GM19463 (cell line): Measurements from ENCODE around the gene DCAF6.
A peak's percentile ranks its signal among the peaks of the same experiment; 100 is the strongest.
"Not testable (repeated sequence)": the region's sequence is repeated elsewhere in the genome, so short reads cannot be mapped to it uniquely, and the experiment has no call there.

Source experiments
- ATAC-seq: cut with Tn5 transposase; IDR thresholded peaks from one replicate; pipeline ENCODE4 v1.9.1; 2021; ENCODE audit warnings: mild to moderate bottlenecking, moderate library complexity; ENCODE audit not compliant: unreplicated experiment

Gene DCAF6, protein sequence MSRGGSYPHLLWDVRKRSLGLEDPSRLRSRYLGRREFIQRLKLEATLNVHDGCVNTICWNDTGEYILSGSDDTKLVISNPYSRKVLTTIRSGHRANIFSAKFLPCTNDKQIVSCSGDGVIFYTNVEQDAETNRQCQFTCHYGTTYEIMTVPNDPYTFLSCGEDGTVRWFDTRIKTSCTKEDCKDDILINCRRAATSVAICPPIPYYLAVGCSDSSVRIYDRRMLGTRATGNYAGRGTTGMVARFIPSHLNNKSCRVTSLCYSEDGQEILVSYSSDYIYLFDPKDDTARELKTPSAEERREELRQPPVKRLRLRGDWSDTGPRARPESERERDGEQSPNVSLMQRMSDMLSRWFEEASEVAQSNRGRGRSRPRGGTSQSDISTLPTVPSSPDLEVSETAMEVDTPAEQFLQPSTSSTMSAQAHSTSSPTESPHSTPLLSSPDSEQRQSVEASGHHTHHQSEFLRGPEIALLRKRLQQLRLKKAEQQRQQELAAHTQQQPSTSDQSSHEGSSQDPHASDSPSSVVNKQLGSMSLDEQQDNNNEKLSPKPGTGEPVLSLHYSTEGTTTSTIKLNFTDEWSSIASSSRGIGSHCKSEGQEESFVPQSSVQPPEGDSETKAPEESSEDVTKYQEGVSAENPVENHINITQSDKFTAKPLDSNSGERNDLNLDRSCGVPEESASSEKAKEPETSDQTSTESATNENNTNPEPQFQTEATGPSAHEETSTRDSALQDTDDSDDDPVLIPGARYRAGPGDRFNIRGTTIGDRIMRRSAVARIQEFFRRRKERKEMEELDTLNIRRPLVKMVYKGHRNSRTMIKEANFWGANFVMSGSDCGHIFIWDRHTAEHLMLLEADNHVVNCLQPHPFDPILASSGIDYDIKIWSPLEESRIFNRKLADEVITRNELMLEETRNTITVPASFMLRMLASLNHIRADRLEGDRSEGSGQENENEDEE

DNA sequence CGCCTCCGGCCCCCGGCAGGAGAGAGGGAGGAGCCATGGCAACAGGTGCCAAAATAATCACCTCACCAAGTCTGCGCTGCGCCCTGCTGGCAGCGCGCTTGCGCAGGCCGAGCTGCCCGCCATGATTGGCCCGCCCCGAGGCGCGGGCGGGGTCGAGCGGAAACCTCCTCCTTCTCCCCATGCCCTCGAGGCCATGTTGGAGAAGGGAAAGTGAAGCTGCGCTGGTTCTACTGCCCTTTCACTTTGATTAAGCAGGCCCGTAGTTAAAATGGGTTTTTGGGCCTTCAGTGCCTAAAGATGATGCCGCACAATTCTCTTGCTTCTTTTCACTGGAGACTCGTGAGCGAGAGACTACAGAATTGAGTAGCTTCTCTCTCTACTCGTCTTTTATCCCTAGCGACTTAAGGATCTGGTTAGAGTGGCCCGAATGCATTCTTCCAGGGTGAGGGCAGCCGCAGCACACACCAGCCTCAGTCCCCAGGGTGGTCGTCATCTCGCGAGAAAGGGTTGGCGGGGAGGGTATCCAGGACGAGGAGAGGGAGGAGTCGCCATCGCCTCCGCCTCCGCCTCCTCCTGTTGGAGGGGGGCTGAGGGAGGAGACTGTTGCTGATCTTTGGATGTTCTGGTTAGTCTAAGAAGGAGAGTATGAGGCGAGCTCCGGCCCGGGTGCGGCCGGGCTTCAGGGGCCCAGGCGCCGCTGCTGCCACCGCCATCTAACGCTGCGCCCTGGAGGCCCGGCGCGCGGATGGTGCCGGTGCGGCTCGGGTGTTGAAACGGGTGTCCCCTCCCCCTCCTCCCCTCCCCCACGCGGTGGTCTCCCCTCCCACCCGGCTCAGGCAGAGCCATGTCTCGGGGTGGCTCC is at the start of gene DCAF6:
TSS of gene DCAF6 (plus strand) at position 616 of the 862 bp plus-strand sequence. CDS start at position 845, 229 bp downstream.
- ATAC-seq: peak; percentile 71

DNA sequence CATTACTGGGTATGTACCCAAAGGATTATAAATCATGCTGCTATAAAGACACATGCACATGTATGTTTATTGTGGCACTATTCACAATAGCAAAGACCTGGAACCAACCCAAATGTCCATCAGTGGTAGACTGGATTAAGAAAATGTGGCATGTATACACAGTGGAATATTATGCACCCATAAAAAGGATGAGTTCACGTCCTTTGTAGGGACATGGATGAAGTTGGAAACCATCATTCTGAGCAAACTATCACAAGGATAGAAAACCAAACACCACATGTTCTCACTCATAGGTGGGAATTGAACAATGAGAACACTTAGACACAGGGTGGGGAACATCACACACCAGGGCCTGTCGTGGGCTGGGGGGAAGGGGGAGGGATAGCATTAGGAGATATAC is 49.3 kb upstream of the DCAF6 start:
- ATAC-seq: not testable (repeated sequence)

DNA sequence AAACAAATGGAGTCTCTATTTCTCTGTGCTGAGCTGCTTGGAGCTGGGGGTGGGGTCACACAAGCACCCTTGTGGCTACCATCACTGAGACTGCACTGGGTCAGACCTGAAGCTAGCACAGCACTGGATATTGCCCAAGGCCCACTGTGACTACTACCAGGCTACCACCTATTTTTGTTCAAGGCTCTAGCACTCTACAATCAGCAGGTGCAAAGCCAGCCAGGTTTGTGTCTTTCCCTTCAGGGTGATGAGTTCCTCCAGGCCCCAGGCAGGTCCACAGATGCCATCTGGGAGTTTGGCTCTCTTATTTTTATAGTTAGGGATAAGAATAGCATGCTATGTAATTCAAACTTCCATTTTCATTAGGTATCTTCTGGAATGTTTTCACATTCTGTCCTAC is 46.1 kb upstream of the DCAF6 start:
- no peak for ATAC-seq

DNA sequence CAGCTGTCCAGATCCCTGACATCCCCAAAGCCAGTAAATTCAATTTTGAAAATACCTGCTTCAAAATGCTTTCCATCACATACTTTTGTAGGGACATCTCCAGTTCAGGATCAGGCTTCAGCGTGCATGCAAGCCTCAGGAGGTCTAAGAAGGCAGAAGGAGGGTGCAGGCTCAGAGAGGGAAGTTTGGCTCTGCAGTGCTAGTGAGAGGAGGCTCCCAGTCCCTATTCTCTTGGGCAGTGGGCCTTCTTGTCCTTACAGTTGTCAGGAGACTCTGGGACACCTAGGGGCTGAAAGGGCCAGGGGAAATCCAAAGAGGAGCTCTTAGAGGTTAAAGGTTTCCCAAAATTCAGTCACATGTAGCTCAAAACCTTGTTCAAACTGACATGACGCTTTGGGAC is 42.7 kb upstream of the DCAF6 start:
- ATAC-seq: no peak

DNA sequence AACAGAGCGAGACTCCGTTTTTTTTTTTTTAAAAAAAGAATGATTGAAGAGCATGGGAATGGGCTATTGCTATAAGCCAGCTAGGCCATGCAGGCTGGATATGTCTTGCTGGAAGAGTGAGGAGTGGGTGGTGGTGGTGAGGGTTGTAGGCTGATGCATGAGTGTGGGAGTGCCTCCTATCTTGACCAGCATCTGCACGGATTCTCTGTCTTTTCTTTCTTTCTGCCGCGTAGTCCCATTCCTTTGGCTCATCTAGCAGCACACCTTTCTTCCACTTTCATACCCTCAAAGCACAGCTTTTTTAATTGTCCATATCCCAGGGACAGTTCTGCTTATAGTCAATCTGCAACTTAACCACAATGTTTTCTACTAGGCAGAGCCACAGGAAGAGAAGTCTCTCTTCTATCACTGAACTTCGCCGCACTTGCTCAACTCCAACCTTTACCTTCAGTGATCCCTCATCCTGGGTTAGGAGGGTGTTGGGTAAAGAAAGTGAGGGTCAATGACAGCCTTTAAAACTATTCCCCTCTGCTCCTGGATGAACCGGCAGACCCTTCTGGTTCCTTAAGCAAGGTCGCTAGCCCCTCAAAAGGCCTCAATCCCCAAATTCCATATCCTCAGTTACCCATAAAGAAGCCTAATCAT is 37.8 kb upstream of the DCAF6 start:
- no peak for ATAC-seq

DNA sequence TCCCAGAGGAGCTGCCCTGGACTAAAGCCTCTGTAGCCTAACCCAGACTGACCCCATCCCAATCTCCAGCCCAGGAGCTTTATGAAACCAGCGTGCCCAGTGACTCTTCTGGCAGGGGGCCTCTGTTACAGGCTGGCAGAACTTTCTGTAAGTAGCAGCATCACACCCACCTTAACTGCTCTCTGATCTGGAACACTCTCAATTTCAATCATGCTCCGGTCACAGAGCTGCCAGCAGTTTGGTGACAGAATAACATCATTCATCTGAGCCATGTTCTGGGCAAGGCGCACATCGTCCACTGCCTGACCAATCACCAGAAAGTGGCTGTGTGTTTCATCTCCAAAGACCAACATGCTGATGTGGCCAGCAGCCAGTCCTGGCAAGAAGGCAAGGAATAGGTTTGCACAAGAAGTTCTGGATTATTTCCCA is 37.2 kb upstream of the DCAF6 start:
- ATAC-seq: peak; percentile 94

DNA sequence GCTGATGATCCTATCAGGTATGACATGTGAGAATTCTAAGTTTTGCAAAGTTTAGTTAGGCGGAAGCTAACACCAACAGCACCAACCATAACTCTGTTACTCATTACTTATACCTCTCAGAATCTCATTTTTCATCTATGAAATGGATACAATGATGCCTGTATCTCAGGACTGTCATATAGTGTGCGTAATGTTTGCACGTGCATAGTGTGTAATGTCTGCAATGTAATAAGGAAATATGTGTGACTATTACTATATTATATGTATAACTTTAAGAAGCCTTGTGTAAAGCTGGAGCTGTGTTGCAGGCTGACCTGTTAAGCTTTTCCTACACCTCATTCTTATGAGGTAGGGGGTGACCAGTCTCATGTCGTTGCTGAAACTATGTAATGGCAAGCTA is 35.6 kb upstream of the DCAF6 start:
- ATAC-seq: no peak

DNA sequence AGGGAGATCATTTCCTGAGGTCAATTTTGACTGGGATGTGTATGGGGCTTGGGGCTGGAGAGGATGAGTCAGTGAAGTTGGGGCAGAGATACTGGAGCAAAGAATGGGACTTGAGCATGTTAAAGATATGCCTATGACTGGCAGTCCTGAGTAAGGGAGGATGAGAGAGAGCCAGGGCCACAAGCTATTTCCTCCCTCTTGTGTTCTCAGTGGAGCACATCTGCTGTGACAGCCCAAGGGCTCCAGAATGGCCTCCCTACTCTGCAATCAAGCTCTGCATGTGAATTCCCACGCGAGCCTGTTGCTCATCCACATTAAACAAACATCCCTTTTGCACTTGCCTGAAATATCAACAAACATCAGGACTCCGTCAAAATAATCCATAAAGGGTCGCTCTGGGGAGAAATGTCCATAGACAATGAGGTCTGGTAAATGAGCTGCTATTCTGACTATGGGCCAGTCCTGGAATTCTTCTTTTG is 31.8 kb upstream of the DCAF6 start:
- no peak for ATAC-seq

DNA sequence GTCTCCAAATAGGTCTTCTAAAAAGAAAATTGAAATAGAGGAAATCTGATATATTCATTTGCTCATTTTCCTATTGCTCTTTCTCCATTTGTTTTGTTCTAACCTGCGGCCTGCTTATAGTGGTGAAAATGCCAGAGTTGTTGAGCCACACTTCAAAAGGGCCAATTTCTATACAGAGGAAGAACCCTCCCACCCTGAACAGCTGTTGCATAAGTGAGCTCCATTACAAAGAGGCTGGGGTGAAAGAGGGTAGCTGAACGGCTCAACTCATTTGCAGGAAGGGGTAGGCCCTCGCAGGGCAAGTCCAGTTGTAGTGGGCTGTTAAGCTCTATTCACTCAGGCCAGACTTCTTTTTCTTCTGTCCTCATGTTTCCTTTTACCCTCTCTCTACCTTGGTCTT is 31.3 kb upstream of the DCAF6 start:
- no peak for ATAC-seq

DNA sequence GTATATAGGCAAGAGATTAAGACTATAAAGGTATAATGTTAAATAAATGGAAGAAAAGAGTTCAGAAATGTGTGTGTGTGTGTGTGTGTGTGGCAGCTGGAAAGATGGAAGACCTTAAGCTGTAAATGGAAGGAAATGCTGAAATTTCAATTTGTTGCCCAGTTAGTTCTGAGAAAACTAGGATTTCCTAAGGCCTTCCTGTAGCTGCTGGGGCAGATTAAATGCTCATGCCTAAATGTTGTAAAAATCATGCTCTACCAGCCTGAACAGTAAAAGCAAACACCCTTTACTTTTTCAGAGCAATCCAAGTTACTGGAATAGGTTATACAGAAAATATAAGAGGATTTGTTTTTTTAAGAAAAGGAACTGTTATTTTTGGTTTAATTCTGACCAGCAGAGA is 30.8 kb upstream of the DCAF6 start:
- no peak for ATAC-seq

DNA sequence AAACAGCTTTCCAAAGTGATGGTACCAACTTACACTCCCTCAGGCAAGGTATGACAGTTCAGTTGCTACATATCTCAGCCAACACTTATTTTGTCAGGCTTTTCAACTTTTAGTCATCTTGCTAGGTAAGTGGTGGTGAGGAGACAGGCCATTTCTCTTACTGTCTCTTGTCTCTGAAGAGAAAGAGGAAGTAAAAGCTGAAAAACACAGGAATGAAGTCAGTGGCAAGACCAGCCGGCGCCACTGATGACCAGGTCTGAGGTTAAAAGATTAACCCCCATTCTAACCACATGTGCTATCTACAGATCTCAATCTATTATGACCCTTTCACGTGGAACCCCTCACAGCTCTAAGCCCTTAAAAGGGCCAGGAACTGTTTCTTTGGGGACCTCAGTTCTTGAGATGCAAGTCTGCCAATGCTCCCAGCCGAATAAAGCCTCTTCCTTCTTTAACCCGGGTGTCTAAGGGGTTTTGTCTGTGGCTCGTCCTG is 26.7 kb upstream of the DCAF6 start:
- no peak for ATAC-seq

DNA sequence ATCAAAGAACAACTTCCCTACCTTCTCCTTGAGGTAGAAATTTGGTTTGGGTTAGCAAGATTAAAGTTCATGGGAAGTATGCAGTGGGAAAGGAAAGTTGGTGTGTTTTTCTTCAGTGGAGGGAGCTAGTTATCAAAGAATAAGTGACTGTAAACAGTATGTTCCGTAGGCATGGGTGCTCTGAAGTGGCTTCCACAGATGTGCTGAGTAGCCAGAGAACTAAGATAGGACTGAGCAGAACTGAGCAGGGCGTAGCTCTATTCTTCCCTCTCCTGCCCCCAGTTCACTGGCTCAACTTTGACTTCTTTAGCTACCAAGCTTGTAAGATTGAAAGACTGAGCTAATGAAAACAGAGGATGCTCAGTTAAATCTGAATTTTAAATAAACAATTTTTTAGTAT is 26.0 kb upstream of the DCAF6 start:
- no peak for ATAC-seq

DNA sequence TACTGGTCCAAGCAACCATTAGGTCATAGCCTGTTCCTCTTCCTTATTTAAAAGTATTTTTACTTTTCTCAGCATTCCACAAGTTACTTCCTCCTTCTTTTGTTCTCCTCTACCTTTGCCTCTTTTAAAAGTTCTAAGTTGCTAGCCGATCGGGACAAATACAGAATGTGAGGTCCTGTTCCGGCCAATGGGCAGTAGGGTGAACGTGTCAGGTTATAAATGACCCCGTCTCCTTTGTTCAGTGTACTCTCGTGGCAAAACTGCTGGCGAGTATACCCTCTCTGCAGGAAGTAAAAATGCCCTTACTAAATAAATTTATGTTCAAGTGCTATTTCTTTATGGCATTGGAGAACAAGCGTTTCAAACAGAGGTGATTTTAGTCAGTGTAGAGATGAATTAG is 25.1 kb upstream of the DCAF6 start:
- ATAC-seq: no peak

DNA sequence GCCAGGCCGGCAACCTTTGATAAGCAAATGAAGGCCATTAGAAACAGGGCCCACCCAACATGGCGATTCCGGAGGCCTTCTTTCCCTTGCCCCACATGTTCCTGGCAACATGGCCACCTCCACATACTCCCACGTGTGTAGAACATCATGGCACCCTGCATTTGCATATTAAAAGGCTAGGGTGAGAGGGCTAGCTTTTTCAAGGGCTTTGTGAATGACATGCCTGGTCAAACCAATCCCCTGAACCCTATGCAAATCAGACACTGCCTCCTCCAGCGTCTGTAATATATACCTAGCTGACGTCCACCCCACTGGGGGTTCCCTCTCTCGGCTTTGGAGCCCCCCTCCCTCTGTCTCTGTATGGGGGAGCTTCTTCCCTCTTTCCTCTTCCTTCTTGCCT is 24.2 kb upstream of the DCAF6 start:
- no peak for ATAC-seq

DNA sequence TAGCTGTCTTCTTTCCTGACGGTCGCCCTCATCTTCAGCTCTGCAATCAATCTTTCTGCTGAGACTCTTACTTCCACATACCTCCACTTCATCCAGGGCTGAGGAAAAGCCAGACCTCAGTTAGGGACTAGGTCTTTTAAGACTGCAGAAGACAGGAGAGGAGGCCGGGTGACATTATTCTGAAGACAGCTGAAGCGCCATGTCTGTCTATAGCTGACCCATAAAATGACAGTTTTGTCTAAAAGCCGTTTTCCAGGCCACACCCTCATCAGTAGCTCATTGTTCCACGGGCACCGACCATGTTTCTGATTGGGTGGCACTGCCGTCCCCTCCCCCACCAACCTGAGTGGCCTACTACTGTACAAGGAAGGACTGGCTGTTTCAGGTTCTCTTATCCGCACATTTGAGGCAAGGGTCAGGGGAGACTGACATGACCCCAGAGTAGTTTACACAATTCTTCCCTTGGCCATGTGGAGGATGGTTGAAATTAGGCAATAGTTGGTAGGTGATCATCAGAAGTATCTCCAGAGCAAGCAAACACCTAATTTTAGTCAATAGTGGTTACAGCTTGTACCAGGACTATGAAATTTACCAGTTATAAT is 22.5 kb upstream of the DCAF6 start, which contains the start of gene ADCY10:
TSS of gene ADCY10 (minus strand) at position 240 of the 602 bp plus-strand sequence. CDS start 8,994 bp downstream, outside the sequence.
- ATAC-seq: no peak

DNA sequence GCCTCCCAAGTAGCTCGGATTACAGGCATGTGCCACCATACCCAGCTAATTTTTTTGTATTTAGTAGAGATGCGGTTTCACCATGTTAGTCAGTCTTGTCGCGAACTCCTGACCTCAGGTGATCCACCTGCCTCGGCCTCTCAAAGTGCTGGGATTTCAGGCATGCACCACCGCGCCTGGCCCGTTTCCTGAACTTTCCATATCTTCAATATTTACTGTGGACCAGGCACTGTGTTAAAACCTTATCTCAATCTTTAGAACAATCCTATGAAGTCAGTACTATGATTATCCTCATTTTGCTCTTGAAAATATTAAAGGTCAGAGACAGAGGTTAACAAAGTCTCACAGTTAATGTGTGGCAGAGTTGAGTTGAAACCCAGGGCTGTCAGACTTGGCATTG is 20.9 kb upstream of the DCAF6 start:
- ATAC-seq: no peak

DNA sequence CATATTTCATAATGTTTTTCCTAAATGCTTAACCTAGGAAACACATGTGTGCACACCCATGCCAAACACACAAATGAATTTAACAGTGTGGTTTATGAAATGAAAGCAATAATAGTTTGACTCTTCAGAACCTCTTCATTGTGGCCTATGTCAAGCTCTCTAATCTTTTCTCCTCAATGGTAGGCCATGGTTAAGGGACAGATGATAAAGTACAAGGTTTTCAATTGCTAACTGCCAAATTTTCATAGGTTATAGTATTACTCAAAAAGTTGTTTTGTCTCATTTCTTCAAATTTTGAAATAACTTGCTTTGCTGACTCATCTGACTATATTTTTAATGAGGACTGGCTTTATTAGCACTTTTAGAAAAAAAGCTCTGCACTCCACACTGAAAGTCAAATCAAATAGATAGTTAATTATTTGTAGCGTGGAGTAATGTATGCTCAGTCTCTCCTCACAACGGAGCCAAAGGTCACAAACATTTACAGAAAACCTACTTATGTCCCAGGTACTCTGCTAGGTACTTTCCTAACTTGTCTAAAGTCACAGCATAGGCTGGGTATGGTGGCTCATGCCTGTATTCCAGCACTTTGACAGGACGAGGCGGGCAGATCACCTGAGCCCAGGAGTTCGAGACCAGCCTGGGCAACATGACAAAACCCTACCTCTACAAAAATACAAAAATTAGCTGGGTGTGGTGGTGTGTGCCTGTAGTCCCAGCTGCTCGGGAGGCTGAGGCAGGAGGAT is 19.5 kb upstream of the DCAF6 start:
- ATAC-seq: no peak

DNA sequence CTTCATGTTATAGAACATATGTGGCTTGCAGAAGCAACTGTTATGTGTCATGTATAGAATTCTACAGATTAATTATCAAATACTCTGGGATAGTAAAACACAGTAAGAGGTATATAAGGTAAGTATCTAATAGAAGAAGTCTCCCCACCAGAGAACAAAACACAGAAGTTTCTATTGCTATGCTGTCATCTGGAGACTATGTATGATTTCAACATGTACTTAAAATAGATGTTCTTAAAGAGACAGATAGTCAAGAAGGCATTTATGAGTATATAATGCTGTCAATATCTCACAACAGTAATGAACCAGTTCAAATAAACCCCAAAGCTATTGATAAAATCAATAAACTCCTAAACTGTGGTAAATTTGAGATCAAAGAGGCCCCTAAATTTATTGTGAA is 14.5 kb upstream of the DCAF6 start:
- no peak for ATAC-seq

DNA sequence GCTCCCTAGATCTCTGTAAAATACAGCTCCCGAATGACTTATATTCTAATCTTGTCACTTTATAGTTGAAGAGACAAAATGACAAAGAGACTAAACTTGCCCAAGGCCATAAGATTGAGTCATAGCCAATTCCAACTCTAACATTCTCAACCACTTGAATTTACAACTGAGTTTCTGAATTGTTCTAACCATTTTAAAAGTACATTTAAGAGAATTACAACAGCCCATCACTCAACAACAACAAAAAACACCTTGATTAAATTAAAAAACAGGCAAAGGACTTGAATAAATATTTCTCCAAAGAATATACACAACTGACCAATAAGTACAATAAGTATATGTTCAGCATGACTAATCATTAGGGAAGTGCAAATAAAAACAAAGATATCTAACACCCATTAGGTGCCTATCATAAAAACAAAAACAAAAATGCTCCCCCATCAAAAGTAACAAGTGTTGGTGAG is 13.8 kb upstream of the DCAF6 start:
- ATAC-seq: no peak
